Measurements from ENCODE around the gene PEX14.

- TF ChIP-seq TAF1 (IDR thresholded peaks at IDR 0.05; ENCODE audit: borderline replicate concordance, insufficient read depth, low read length) (no peak), FOXP2 (optimal IDR thresholded peaks at IDR 0.05; ENCODE audit: borderline replicate concordance, extremely low read depth, extremely low read length, insufficient read depth) (no peak)
Measured at GRCh38 chr1:10673109-10673711, 198.5 kb downstream of the PEX14 start.
